ENCODE measurements around the gene DNAJC9. TPM values are rescaled to one million over a fixed set of nuclear protein-coding genes. Genes with fewer than 3 reads are reported as not detected.
"Not testable (repeated sequence)": the region's sequence is repeated elsewhere in the genome, so short reads cannot be mapped to it uniquely, and the experiment has no call there.

Gene DNAJC9
- total and polyA plus RNA-seq, 2 of the 4 experiments (the other 2 are of a cell fraction) = 20.0 to 28.7 TPM

GRCh38 chr10:73258612-73259011 lies 11.6 kb upstream of the DNAJC9 start:
- H2AK5ac ChIP-seq (ENCODE audit: low read depth, low read length); H2BK20ac ChIP-seq (ENCODE audit: low read depth, low read length); H3K79me1 ChIP-seq (ENCODE audit: low read depth in 1 of 2, low read length in 2 of 2); H3K18ac ChIP-seq (ENCODE audit: low read depth, low read length); H2BK120ac ChIP-seq (ENCODE audit: low read depth, low read length); POLR2A ChIA-PET (ENCODE audit: unreplicated experiment); H2BK5ac ChIP-seq (ENCODE audit: low read depth, low read length, poor library complexity, severe bottlenecking); H3K9me1 ChIP-seq (ENCODE audit: insufficient read depth, low read length); H4K91ac ChIP-seq (ENCODE audit: insufficient read depth, low read depth, low read length); BruUV-seq (replicated peaks); H2BK15ac ChIP-seq (ENCODE audit: low read depth, low read length); H3K9ac ChIP-seq (ENCODE audit: low read depth, low read length); H4K20me1 ChIP-seq (ENCODE audit: insufficient read depth, low read length); H3K27me3 ChIP-seq (ENCODE audit: control insufficient read depth, insufficient read depth, low read length); H3K4me1 ChIP-seq (ENCODE audit: control insufficient read depth, insufficient read depth, low read length); ATAC-seq (ENCODE audit: low read depth); H3K23ac ChIP-seq (ENCODE audit: low read depth, low read length); H3K4ac ChIP-seq (ENCODE audit: low read depth, low read length); H2AFZ ChIP-seq (replicated peaks; ENCODE audit: low read length, poor library complexity); H3K4me3 ChIP-seq (ENCODE audit: insufficient read depth, low read depth, low read length); H3K14ac ChIP-seq (replicated peaks; ENCODE audit: low read depth, low read length); H4K5ac ChIP-seq (ENCODE audit: low read depth, low read length); H3K4me2 ChIP-seq (ENCODE audit: low read depth, low read length); H3K27ac ChIP-seq (ENCODE audit: insufficient read depth, low read length); H3K56ac ChIP-seq (ENCODE audit: extremely low read depth, insufficient read depth, low read length); DNase-seq; H4K8ac ChIP-seq (ENCODE audit: low read depth in 2 of 2, low read length in 2 of 2); H3K36me3 ChIP-seq (ENCODE audit: control insufficient read depth, insufficient read depth, low read length); H2AK9ac ChIP-seq (replicated peaks; ENCODE audit: low read depth, low read length, poor library complexity); dilution Hi-C loops (cut with HindIII; ENCODE audit: low sequenced_read_pairs, unreplicated experiment); H3K9me3 ChIP-seq (ENCODE audit: control insufficient read depth, insufficient read depth, low read length); CTCF ChIA-PET: not testable (repeated sequence)
- WGBS, 2 experiments (ENCODE audit: extremely low coverage in 2 of 2, insufficient read length in 1 of 2) = 100% methylated on average over 5 of the region's 10 CpGs; no CpG with 5 or more reads in 1 of the 2 experiments
- in situ Hi-C loops (cut with MboI; ENCODE audit: low sequenced_read_pairs) = loop anchor here (25.0 kb wide), 1 partner anchor 379 kb away; the partner anchor contains the start of gene MYOZ1
- intact Hi-C loops (cut with micrococcal nuclease) = loop anchor here (10.0 kb wide), 1 partner anchor 236 kb away; the partner anchor contains the start of gene PPP3CB
